GM23338 (cell line): ENCODE results near the gene FOXP1. TPM values are rescaled to one million over a fixed set of nuclear protein-coding genes. Genes with fewer than 3 reads are reported as not detected.

Source experiments
- ATAC-seq: fragments of 200-7000 bp; cut with Tn5 transposase; 3 replicates; pipeline ENCODE4 v1.9.1; 2020
- DNase-seq: peaks from one replicate; pipeline ENCODE4 v3.0.0-alpha.2; 2015; ENCODE audit warnings: low spot score
- H2AFZ ChIP-seq: fragments of 200-600 bp; sonication (generic); 2 replicates; pipeline ENCODE4 v1.8.0; 2016; ENCODE audit warnings: antibody characterized with exemption, mild to moderate bottlenecking, moderate library complexity
- H3F3A ChIP-seq: fragments of 200-600 bp; sonication (generic); replicated peaks from 2 replicates; pipeline ENCODE4 v1.8.0; 2017; ENCODE audit warnings: antibody characterized with exemption, mixed run types, low read depth
- H3K27ac ChIP-seq: fragments of 200-600 bp; sonication (generic); 2 replicates; pipeline ENCODE4 v1.6.1; 2016; ENCODE audit warnings: low read depth
- H3K27me3 ChIP-seq: fragments of 200-600 bp; sonication (generic); 2 replicates; pipeline ENCODE4 v1.8.0; 2016; ENCODE audit warnings: mild to moderate bottlenecking, mixed run types, moderate library complexity; ENCODE audit not compliant: insufficient read depth
- H3K36me3 ChIP-seq: fragments of 200-600 bp; sonication (generic); 2 replicates; pipeline ENCODE4 v1.8.0; 2016; ENCODE audit warnings: mild to moderate bottlenecking; ENCODE audit not compliant: insufficient read depth
- H3K4me1 ChIP-seq: fragments of 200-600 bp; sonication (generic); 2 replicates; pipeline ENCODE4 v1.8.0; 2016; ENCODE audit warnings: mild to moderate bottlenecking, moderate library complexity; ENCODE audit not compliant: insufficient read depth
- H3K4me2 ChIP-seq: fragments of 200-600 bp; sonication (generic); 2 replicates; pipeline ENCODE4 v1.7.1; 2017; ENCODE audit warnings: mixed run types
- H3K4me3 ChIP-seq: fragments of 200-600 bp; sonication (generic); 2 replicates; pipeline ENCODE4 v1.6.1; 2016; ENCODE audit warnings: mixed run types
- H3K79me2 ChIP-seq: fragments of 200-600 bp; sonication (generic); replicated peaks from 2 replicates; pipeline ENCODE4 v1.8.0; 2017; ENCODE audit warnings: mild to moderate bottlenecking; ENCODE audit not compliant: insufficient read depth
- H3K9me2 ChIP-seq: fragments of 200-600 bp; sonication (generic); 2 replicates; pipeline ENCODE4 v1.8.0; 2017; ENCODE audit not compliant: insufficient read depth
- H4K20me1 ChIP-seq: fragments of 200-600 bp; sonication (generic); replicated peaks from 2 replicates; pipeline ENCODE4 v1.8.0; 2017; ENCODE audit warnings: mild to moderate bottlenecking; ENCODE audit not compliant: insufficient read depth
- H3K27ac Mint-ChIP-seq: 2 replicates; pipeline ENCODE4 v1.8.0; 2020; ENCODE audit warnings: inconsistent platforms, mild to moderate bottlenecking, moderate library complexity, mixed read lengths
- H3K27me3 Mint-ChIP-seq: 3 replicates; pipeline ENCODE4 v1.8.0; 2022; ENCODE audit warnings: low read depth, mild to moderate bottlenecking, moderate library complexity, mixed read lengths, inconsistent platforms; ENCODE audit not compliant: insufficient read depth, poor library complexity
- H3K36me3 Mint-ChIP-seq: 3 replicates; pipeline ENCODE4 v1.8.0; 2021; ENCODE audit warnings: low read depth, mild to moderate bottlenecking, inconsistent platforms, moderate library complexity, mixed read lengths
- H3K4me1 Mint-ChIP-seq: 3 replicates; pipeline ENCODE4 v1.8.0; 2020; ENCODE audit warnings: mild to moderate bottlenecking, inconsistent platforms, mixed read lengths
- H3K4me3 Mint-ChIP-seq: 3 replicates; pipeline ENCODE4 v1.8.0; 2021; ENCODE audit warnings: moderate library complexity, mild to moderate bottlenecking, inconsistent platforms, mixed read lengths
- H3K9me3 Mint-ChIP-seq: 3 replicates; pipeline ENCODE4 v1.8.0; 2020; ENCODE audit warnings: moderate library complexity, mild to moderate bottlenecking, inconsistent platforms, mixed read lengths
- CREB1 ChIP-seq: fragments of 250-450 bp; sonication (Bioruptor Pico); IDR thresholded peaks from 2 replicates; pipeline ENCODE4 v1.5.0; 2020; ENCODE audit warnings: low read depth, mild to moderate bottlenecking, moderate library complexity
- CTCF ChIP-seq, 2 experiments: fragments of 200-600 bp in 1 of 2; sonication (generic) in 1 of 2; conservative IDR thresholded peaks; 2 replicates each; pipeline versions ENCODE4 v1.5.1 to v1.6.1; 2016 to 2017; ENCODE audit warnings: antibody characterized with exemption in 2 of 2, low read depth in 2 of 2, mild to moderate bottlenecking in 2 of 2, moderate library complexity in 1 of 2
- ETS1 ChIP-seq: IDR thresholded peaks from 2 replicates; pipeline ENCODE4 v1.6.1; 2016; ENCODE audit warnings: antibody characterized with exemption
- EZH2 ChIP-seq: fragments of 200-600 bp; sonication (generic); IDR thresholded peaks from one replicate; pipeline ENCODE4 v1.8.0; 2017; ENCODE audit warnings: antibody characterized with exemption, mild to moderate bottlenecking, low read depth; ENCODE audit not compliant: unreplicated experiment
- JUNB ChIP-seq: IDR thresholded peaks from one replicate; pipeline ENCODE4 v1.6.1; 2016; ENCODE audit warnings: antibody characterized with exemption; ENCODE audit not compliant: unreplicated experiment
- NANOG ChIP-seq: IDR thresholded peaks from 2 replicates; pipeline ENCODE4 v1.6.1; 2016; ENCODE audit warnings: antibody characterized with exemption, borderline replicate concordance
- STAT1 ChIP-seq: IDR thresholded peaks from one replicate; pipeline ENCODE4 v1.6.1; 2016; ENCODE audit warnings: antibody characterized with exemption; ENCODE audit not compliant: unreplicated experiment
- ZNF114 ChIP-seq: fragments of 250-450 bp; sonication (Bioruptor Pico); IDR thresholded peaks from 2 replicates; pipeline ENCODE4 v1.5.0; 2020; ENCODE audit warnings: mild to moderate bottlenecking, moderate library complexity
- ZNF331 ChIP-seq: fragments of 250-450 bp; sonication (Bioruptor Pico); IDR thresholded peaks from 2 replicates; pipeline ENCODE4 v1.5.0; 2020; ENCODE audit warnings: low read depth, mild to moderate bottlenecking, moderate library complexity
- ZNF462 ChIP-seq: fragments of 250-450 bp; sonication (Bioruptor Pico); IDR thresholded peaks from 2 replicates; pipeline ENCODE4 v1.5.0; 2020; ENCODE audit warnings: mild to moderate bottlenecking, moderate library complexity
- polyA plus RNA-seq: library from polyadenylated mRNA; unstranded; fragments of >200 nt; fragmentation: Nextera tagmentation; extraction: Ambion mirVana; gene quantifications from 2 replicates; pipeline ENCODE4 v1.2.1, GENCODE V29; 2016
- total RNA-seq: library from RNA; depleted of rRNA; stranded (reverse); fragments of >200 nt; shearing (Covaris generic); gene quantifications from 2 replicates; pipeline ENCODE4 v1.2.3, GENCODE V29; 2014

The FOXP1 gene
- total and polyA plus RNA-seq, 2 experiments from 2014 or later, result 32.9 to 35.5 TPM

GRCh38 chr3:71504250-71505036, 79.1 kb downstream of the FOXP1 start:
- no peaks in the 10 kb centered on the region for H3K9me3 Mint-ChIP-seq
- no peaks in the 10 kb centered on the region for H3K36me3 Mint-ChIP-seq
- TF ChIP-seq JUNB (no peak), ETS1 (no peak), CTCF (conservative IDR thresholded peaks at IDR 0.05; ENCODE audit: low read depth in 2 of 2) (no peak), CREB1 (CRISPR knock-in tag) (no peak), NANOG (no peak), EZH2 (no peak)
- Histone ChIP-seq H3K4me1 (peaks cover 11% of the 10 kb centered on the region; the same call in 1 of the 2 replicates), H3K4me3 (no peak overlapping the region), H4K20me1 (no peaks in the 10 kb centered on the region), H3K36me3 (no peaks in the 10 kb centered on the region), H2AFZ (no peak overlapping the region), H3K27me3 (no peaks in the 10 kb centered on the region), H3K27ac (no peak overlapping the region), H3K4me2 (no peak overlapping the region), H3K79me2 (no peaks in the 10 kb centered on the region), H3F3A (no peaks in the 10 kb centered on the region), H3K9me2 (peaks cover 8% of the 10 kb centered on the region; the same call in 1 of the 2 replicates)
- peaks cover 21% of the 10 kb centered on the region for H3K4me1 Mint-ChIP-seq
- H3K27me3 Mint-ChIP-seq, result peaks cover 2% of the 10 kb centered on the region
- ATAC-seq (no peak), DNase-seq (no peak)
- H3K4me3 Mint-ChIP-seq, result no peak overlapping the region
- no peak overlapping the region for H3K27ac Mint-ChIP-seq

- Histone ChIP-seq H3K4me1 (peaks cover 13% of the 10 kb centered on the region), H3K4me2 (no peak overlapping the region), H3F3A (no peaks in the 10 kb centered on the region), H3K4me3 (no peak overlapping the region), H3K9me2 (peaks cover 8% of the 10 kb centered on the region; the same call in 1 of the 2 replicates), H4K20me1 (no peaks in the 10 kb centered on the region), H3K27ac (no peak overlapping the region), H3K36me3 (no peaks in the 10 kb centered on the region), H3K79me2 (no peaks in the 10 kb centered on the region), H2AFZ (no peak overlapping the region), H3K27me3 (no peaks in the 10 kb centered on the region)
- Mint-ChIP-seq H3K36me3 (no peaks in the 10 kb centered on the region), H3K27ac (no peak overlapping the region), H3K4me3 (no peak overlapping the region), H3K4me1 (peaks cover 27% of the 10 kb centered on the region), H3K9me3 (no peaks in the 10 kb centered on the region), H3K27me3 (peaks cover 5% of the 10 kb centered on the region)
- TF ChIP-seq ZNF331 (CRISPR knock-in tag), result no peak
- TF ChIP-seq CREB1 (CRISPR knock-in tag), result no peak
- TF ChIP-seq STAT1, result no peak
- TF ChIP-seq ZNF114 (CRISPR knock-in tag), result no peak
- TF ChIP-seq JUNB, result no peak
- no peak for TF ChIP-seq ZNF462 (CRISPR knock-in tag)
- DNase-seq (no peak), ATAC-seq (no peak)
Observed at GRCh38 chr3:71503525-71504249, 79.8 kb downstream of the FOXP1 start.
